ENCODE results near the gene TERT.
A peak's percentile ranks its signal among the peaks of the same experiment; 100 is the strongest.

Gene TERT

DNA sequence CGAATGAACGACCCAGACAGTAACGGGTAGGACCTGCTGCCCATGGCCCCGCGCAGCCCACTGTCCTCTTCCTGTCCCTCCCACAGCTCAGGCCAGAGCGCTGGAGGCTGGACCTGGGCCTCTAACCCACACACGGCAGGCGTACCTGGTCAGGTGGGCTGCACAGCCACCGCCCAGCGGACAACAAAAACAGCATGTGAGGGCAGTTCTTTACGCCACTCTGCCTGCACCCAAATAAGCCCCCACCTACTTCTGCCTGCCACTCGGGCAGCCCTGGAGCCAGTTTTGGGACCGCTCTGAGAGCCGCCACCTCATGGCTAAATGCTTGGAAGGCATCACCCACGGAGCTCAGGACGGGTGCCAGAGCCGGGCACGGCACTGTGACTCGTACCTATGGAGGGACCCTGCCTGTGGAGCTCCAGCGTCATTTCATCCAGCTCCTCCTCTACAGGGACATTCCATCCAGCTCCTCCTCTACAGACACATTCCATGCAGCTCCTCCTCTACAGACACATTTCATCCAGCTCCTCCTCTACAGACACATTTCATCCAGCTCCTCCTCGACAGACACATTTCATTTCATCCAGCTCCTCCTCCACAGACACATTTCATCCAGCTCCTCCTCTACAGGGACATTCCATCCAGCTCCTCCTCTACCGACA, 31.1 kb upstream of the TERT start:
- peaks cover 39 to 67% of the 10 kb centered on the region in 2 donors for H3K36me3 ChIP-seq (replicated peaks in 1 of 2; ENCODE audit: control insufficient read depth in 2 of 2, insufficient read depth in 2 of 2, low read length in 2 of 2)
- H3K23ac ChIP-seq (ENCODE audit: low read depth, low read length, poor library complexity): peak overlapping the region; percentile 93
- H3K4me1 ChIP-seq (ENCODE audit: control insufficient read depth in 2 of 2, insufficient read depth in 1 of 2, low read depth in 1 of 2, low read length in 2 of 2): no peaks in the 10 kb centered on the region
- no peak overlapping the region for H4K8ac ChIP-seq (ENCODE audit: low read depth, low read length)
- WGBS, 2 donors (ENCODE audit: extremely low coverage in 2 of 2, insufficient read length in 2 of 2, insufficient replicate concordance in 1 of 2): no CpG with 5 or more reads among the region's 22 CpGs
- no peak overlapping the region for H4K91ac ChIP-seq (ENCODE audit: low read depth, low read length, poor library complexity)
- no peak overlapping the region for H3K27ac ChIP-seq (replicated peaks; ENCODE audit: low read length)
- no peak overlapping the region for H2AK5ac ChIP-seq (ENCODE audit: low read depth, low read length)
- no peak overlapping the region for H2BK5ac ChIP-seq (ENCODE audit: low read length)
- no peak overlapping the region for H3K14ac ChIP-seq (ENCODE audit: low read length)
- H3K79me1 ChIP-seq (ENCODE audit: low read depth, low read length): peaks cover 12% of the 10 kb centered on the region
- H3K4ac ChIP-seq (ENCODE audit: low read length): no peak overlapping the region
- H3K4me2 ChIP-seq (ENCODE audit: insufficient read depth, low read length, poor library complexity, severe bottlenecking): no peak overlapping the region
- no peak overlapping the region for H3K18ac ChIP-seq (ENCODE audit: low read length)
- H3K27me3 ChIP-seq (ENCODE audit: control insufficient read depth in 3 of 3, insufficient read depth in 3 of 3, low read depth in 1 of 3, low read length in 3 of 3): no peaks in the 10 kb centered on the region
- no peak overlapping the region for H2BK120ac ChIP-seq (ENCODE audit: low read depth, low read length)
- no peak for DNase-seq (ENCODE audit: low spot score)
- H2AFZ ChIP-seq (ENCODE audit: low read length): no peak overlapping the region
- H3K4me3 ChIP-seq (ENCODE audit: low read length in 2 of 2): no peak overlapping the region
- no peaks in the 10 kb centered on the region for H3K9me3 ChIP-seq (replicated peaks in 1 of 2; ENCODE audit: control insufficient read depth in 2 of 2, insufficient read depth in 1 of 2, low read depth in 1 of 2, low read length in 2 of 2)
- H2BK12ac ChIP-seq (ENCODE audit: low read length): no peak overlapping the region
- no peak overlapping the region for H3K9ac ChIP-seq (ENCODE audit: low read depth, low read length, poor library complexity)
- no peak overlapping the region for H2BK15ac ChIP-seq (ENCODE audit: low read length)

DNA sequence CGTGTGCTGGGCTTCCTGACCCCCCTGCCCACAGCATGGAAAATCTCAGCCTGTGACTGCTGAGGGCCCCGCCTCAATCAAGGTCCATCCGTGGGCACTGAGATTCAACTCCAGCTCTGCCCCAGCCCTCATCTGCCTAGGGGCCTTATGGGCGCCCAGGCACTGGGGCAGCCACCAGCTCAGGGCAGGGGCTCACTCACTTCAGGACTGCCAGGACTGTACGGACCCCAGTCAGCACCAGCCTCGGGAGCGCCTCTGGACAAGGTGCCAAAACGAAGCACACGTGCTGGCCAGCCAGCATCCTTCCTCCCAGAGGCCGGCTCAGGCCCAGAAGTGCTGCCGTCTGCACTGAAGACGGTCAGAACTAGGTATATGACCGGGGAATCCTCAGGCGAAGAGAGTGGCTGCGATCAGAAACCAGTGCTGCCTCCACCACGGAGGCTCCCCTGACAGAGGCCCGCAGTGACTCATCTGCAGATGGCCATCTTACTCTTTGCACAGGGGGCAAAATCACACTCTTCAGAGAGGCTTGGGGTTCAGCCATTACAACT, 30.4 kb upstream of the TERT start:
- H2AFZ ChIP-seq (ENCODE audit: low read length): no peak overlapping the region
- no peak overlapping the region for H3K4me2 ChIP-seq (ENCODE audit: insufficient read depth, low read length, poor library complexity, severe bottlenecking)
- H3K9ac ChIP-seq (ENCODE audit: low read depth, low read length, poor library complexity): no peak overlapping the region
- no peak overlapping the region for H3K4me3 ChIP-seq (ENCODE audit: low read length in 2 of 2)
- no peak overlapping the region for H3K4ac ChIP-seq (ENCODE audit: low read length)
- H3K14ac ChIP-seq (ENCODE audit: low read length): no peak overlapping the region
- H2BK12ac ChIP-seq (ENCODE audit: low read length): peak overlapping the region; percentile 41
- DNase-seq (ENCODE audit: low spot score): no peak
- H3K27ac ChIP-seq (replicated peaks; ENCODE audit: low read length): no peak overlapping the region
- H3K23ac ChIP-seq (ENCODE audit: low read depth, low read length, poor library complexity): no peak overlapping the region
- H2AK5ac ChIP-seq (ENCODE audit: low read depth, low read length): no peak overlapping the region
- no peak overlapping the region for H4K91ac ChIP-seq (ENCODE audit: low read depth, low read length, poor library complexity)
- no peak overlapping the region for H3K18ac ChIP-seq (ENCODE audit: low read length)
- peak overlapping the region; percentile 24 for H2BK5ac ChIP-seq (ENCODE audit: low read length)
- no peak overlapping the region for H4K8ac ChIP-seq (ENCODE audit: low read depth, low read length)
- no peak overlapping the region for H2BK15ac ChIP-seq (ENCODE audit: low read length)
- no peaks in the 10 kb centered on the region for H3K4me1 ChIP-seq (ENCODE audit: control insufficient read depth in 2 of 2, insufficient read depth in 1 of 2, low read depth in 1 of 2, low read length in 2 of 2)
- no CpG with 5 or more reads among the region's 17 CpGs for WGBS, 2 donors (ENCODE audit: extremely low coverage in 2 of 2, insufficient read length in 2 of 2, insufficient replicate concordance in 1 of 2)
- peaks cover 12% of the 10 kb centered on the region for H3K79me1 ChIP-seq (ENCODE audit: low read depth, low read length)
- H3K9me3 ChIP-seq (replicated peaks in 1 of 2; ENCODE audit: control insufficient read depth in 2 of 2, insufficient read depth in 1 of 2, low read depth in 1 of 2, low read length in 2 of 2): no peaks in the 10 kb centered on the region
- H3K36me3 ChIP-seq (replicated peaks in 1 of 2; ENCODE audit: control insufficient read depth in 2 of 2, insufficient read depth in 2 of 2, low read length in 2 of 2): peaks cover 38 to 67% of the 10 kb centered on the region in 2 donors
- no peaks in the 10 kb centered on the region for H3K27me3 ChIP-seq (ENCODE audit: control insufficient read depth in 3 of 3, insufficient read depth in 3 of 3, low read depth in 1 of 3, low read length in 3 of 3)
- H2BK120ac ChIP-seq (ENCODE audit: low read depth, low read length): no peak overlapping the region

DNA sequence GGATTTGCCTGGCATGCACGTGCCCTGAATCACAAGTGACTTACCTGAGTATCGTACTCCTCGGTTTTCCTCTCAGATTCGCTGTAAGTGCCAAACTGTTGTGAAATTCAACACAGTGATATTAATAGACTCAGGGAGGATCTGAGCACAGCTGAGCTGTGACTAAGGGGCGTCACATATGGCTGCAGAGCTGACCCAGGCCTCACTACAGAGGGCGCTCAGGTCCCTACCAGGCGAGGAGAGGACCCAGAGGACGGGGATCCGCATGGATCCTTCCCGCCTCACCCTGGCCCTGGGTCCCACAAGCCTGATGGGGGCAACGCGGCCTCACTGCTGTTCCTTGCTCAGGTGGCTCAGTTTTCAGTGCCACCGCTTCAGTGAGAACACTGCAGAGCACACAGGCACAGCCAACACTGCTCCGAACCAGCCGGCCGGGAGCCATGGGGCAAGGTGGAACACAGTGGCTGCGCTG, 29.9 kb upstream of the TERT start:
- H3K18ac ChIP-seq (ENCODE audit: low read length): no peak overlapping the region
- H2AK5ac ChIP-seq (ENCODE audit: low read depth, low read length): no peak overlapping the region
- peaks cover 39 to 68% of the 10 kb centered on the region in 2 donors for H3K36me3 ChIP-seq (replicated peaks in 1 of 2; ENCODE audit: control insufficient read depth in 2 of 2, insufficient read depth in 2 of 2, low read length in 2 of 2)
- no peak overlapping the region for H3K4me3 ChIP-seq (ENCODE audit: low read length in 2 of 2)
- no peak overlapping the region for H3K4me2 ChIP-seq (ENCODE audit: insufficient read depth, low read length, poor library complexity, severe bottlenecking)
- H2AFZ ChIP-seq (ENCODE audit: low read length): no peak overlapping the region
- no peak overlapping the region for H3K27ac ChIP-seq (replicated peaks; ENCODE audit: low read length)
- no peak overlapping the region for H2BK15ac ChIP-seq (ENCODE audit: low read length)
- H3K79me1 ChIP-seq (ENCODE audit: low read depth, low read length): peaks cover 9% of the 10 kb centered on the region
- H2BK120ac ChIP-seq (ENCODE audit: low read depth, low read length): no peak overlapping the region
- H3K4ac ChIP-seq (ENCODE audit: low read length): no peak overlapping the region
- H4K8ac ChIP-seq (ENCODE audit: low read depth, low read length): no peak overlapping the region
- no peak overlapping the region for H3K9ac ChIP-seq (ENCODE audit: low read depth, low read length, poor library complexity)
- no peaks in the 10 kb centered on the region for H3K4me1 ChIP-seq (ENCODE audit: control insufficient read depth in 2 of 2, insufficient read depth in 1 of 2, low read depth in 1 of 2, low read length in 2 of 2)
- H2BK5ac ChIP-seq (ENCODE audit: low read length): peak overlapping the region; percentile 24
- peak overlapping the region; percentile 41 for H2BK12ac ChIP-seq (ENCODE audit: low read length)
- H4K91ac ChIP-seq (ENCODE audit: low read depth, low read length, poor library complexity): no peak overlapping the region
- H3K14ac ChIP-seq (ENCODE audit: low read length): no peak overlapping the region
- DNase-seq (ENCODE audit: low spot score): no peak
- H3K9me3 ChIP-seq (replicated peaks in 1 of 2; ENCODE audit: control insufficient read depth in 2 of 2, insufficient read depth in 1 of 2, low read depth in 1 of 2, low read length in 2 of 2): no peaks in the 10 kb centered on the region
- WGBS, 2 donors (ENCODE audit: extremely low coverage in 2 of 2, insufficient read length in 2 of 2, insufficient replicate concordance in 1 of 2): no CpG with 5 or more reads among the region's 17 CpGs
- no peaks in the 10 kb centered on the region for H3K27me3 ChIP-seq (ENCODE audit: control insufficient read depth in 3 of 3, insufficient read depth in 3 of 3, low read depth in 1 of 3, low read length in 3 of 3)
- H3K23ac ChIP-seq (ENCODE audit: low read depth, low read length, poor library complexity): no peak overlapping the region

- Histone ChIP-seq H3K4me1 (ENCODE audit: control insufficient read depth in 2 of 2, insufficient read depth in 1 of 2, low read depth in 1 of 2, low read length in 2 of 2) (no peaks in the 10 kb centered on the region), H2BK120ac (ENCODE audit: low read depth, low read length) (no peak overlapping the region), H4K8ac (ENCODE audit: low read depth, low read length) (no peak overlapping the region), H4K91ac (ENCODE audit: low read depth, low read length, poor library complexity) (no peak overlapping the region), H2BK15ac (ENCODE audit: low read length) (no peak overlapping the region), H3K14ac (ENCODE audit: low read length) (no peak overlapping the region), H3K4me2 (ENCODE audit: insufficient read depth, low read length, poor library complexity, severe bottlenecking) (no peak overlapping the region), H3K4ac (ENCODE audit: low read length) (no peak overlapping the region), H2AFZ (ENCODE audit: low read length) (no peak overlapping the region), H3K23ac (ENCODE audit: low read depth, low read length, poor library complexity) (no peak overlapping the region), H3K18ac (ENCODE audit: low read length) (no peak overlapping the region), H3K4me3 (ENCODE audit: low read length in 2 of 2) (peak overlapping the region in 1 of 2 donors; percentile 61), H3K79me1 (ENCODE audit: low read depth, low read length) (peaks cover 9% of the 10 kb centered on the region), H2BK5ac (ENCODE audit: low read length) (no peak overlapping the region), H2AK5ac (ENCODE audit: low read depth, low read length) (no peak overlapping the region), H3K27me3 (ENCODE audit: control insufficient read depth in 3 of 3, insufficient read depth in 3 of 3, low read depth in 1 of 3, low read length in 3 of 3) (no peaks in the 10 kb centered on the region), H3K27ac (replicated peaks; ENCODE audit: low read length) (no peak overlapping the region), H3K36me3 (replicated peaks in 1 of 2; ENCODE audit: control insufficient read depth in 2 of 2, insufficient read depth in 2 of 2, low read length in 2 of 2) (peaks cover 43 to 72% of the 10 kb centered on the region in 2 donors), H3K9me3 (replicated peaks in 1 of 2; ENCODE audit: control insufficient read depth in 2 of 2, insufficient read depth in 1 of 2, low read depth in 1 of 2, low read length in 2 of 2) (no peaks in the 10 kb centered on the region), H3K9ac (ENCODE audit: low read depth, low read length, poor library complexity) (no peak overlapping the region), H2BK12ac (ENCODE audit: low read length) (no peak overlapping the region)
- WGBS, 2 donors (ENCODE audit: extremely low coverage in 2 of 2, insufficient read length in 2 of 2, insufficient replicate concordance in 1 of 2): no CpG with 5 or more reads among the region's 15 CpGs
- no peak for DNase-seq (ENCODE audit: low spot score)
These were observed 29.4 kb upstream of the TERT start for GRCh38 chr5:1324301-1324700.
